KOPT-K1 (cell line): ENCODE data around the gene TIAM1.

Experiments
- H3K27ac ChIP-seq: fragments of 200-600 bp; sonication (generic); 2 replicates; pipeline ENCODE4 v1.5.1; 2016; ENCODE audit warnings: antibody characterized with exemption, mild to moderate bottlenecking, low read depth, low read length; ENCODE audit not compliant: poor library complexity, severe bottlenecking
- H3K36me3 ChIP-seq: fragments of 200-600 bp; sonication (generic); 2 replicates; pipeline ENCODE4 v1.5.1; 2017; ENCODE audit warnings: antibody characterized with exemption, mild to moderate bottlenecking, low read length, moderate library complexity; ENCODE audit not compliant: insufficient read depth
- H3K9me3 ChIP-seq: fragments of 200-600 bp; sonication (generic); 2 replicates; pipeline ENCODE4 v1.5.1; 2017; ENCODE audit warnings: antibody characterized with exemption, low read length, mild to moderate bottlenecking; ENCODE audit not compliant: insufficient read depth, poor library complexity, severe bottlenecking

The TIAM1 gene

DNA sequence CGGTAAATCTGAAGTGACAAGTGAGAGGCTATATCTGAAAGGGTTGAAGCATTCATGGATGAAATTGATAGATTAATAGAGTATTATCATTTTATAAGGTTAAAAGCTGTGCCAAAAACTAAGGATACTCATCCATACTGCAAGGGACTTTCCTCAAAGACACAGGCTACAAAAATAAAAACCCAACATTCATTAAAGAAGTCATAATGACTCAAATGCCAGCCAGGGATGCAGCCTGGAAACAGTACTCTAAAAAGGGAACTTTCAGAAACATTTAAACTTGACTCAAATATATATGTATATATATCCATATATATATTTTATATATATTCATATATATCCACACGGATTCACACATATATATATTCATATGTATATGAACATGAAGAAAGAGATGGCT lies 1.1 kb upstream of the TIAM1 start:
- Histone ChIP-seq H3K9me3 (no peaks in the 10 kb centered on the region), H3K27ac (no peak overlapping the region), H3K36me3 (no peaks in the 10 kb centered on the region)

DNA sequence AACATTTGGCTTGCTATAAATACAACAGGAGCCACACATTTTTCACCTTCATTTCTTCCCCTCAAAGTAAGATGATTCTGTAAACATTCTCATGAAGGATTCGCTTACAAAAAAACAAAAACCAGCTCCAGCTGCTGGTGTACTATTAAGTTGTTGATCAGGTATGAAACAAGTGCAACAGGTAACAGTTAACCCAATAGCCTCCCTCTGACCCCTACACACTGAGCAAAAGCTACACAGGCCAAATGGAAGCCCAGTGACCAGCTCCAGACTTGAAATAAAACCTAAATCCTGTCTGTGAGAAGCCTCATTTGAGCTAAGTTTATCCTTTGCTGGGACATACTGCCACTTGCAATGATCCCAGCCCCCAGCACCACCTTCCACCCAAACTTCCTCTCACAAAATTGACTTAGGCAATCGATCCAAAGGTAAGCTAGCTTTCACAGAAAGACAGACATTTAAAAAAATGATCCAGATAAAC lies 991 bp downstream of the TIAM1 start:
- H3K9me3 ChIP-seq: no peaks in the 10 kb centered on the region
- H3K27ac ChIP-seq: no peak overlapping the region
- H3K36me3 ChIP-seq: no peaks in the 10 kb centered on the region

DNA sequence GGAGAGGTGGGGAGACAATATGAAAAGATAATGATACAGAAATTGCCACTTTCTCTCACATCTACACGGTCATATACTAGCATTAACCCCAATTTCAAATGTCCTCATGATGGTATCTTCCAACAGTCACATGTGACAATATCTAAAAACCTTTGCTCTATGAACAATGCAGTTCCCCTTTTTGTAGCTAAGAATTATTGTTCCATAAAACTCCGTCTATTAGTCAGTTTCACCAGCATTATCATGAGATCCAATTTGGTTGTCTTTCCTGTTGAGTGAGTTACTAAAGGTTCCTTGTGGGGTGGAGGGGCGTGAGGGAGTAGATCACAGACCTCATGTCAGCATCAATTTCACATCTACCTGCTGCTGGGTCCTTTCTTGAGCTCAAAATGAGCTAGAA lies 1.7 kb downstream of the TIAM1 start:
- no peaks in the 10 kb centered on the region for H3K9me3 ChIP-seq
- no peaks in the 10 kb centered on the region for H3K36me3 ChIP-seq
- H3K27ac ChIP-seq: no peak overlapping the region

DNA sequence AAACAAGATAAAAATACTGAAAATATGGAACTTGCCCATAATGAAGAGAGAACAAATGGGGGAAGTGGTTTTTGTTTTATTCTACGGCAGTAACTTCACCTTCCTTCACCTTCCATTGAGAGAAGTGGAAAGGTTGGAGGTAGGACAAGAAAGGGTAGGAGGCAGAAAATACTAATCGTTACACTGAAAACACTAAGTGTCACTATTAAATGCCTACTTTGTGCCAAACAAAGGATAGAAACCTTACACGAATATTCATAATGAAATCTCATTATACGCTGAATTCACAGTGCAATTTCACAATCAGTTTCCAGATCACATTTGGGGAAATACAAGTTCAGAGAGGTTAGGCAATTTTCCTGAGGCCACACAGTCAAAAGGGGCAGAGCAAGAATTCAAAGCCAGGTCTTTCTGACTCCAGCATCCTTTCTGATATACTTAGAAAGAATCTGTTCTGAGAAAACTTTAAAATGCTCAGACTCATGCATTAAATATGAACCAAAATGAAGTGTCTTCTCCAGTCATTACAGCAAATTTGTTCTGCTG lies 3.0 kb downstream of the TIAM1 start:
- no peak overlapping the region for H3K27ac ChIP-seq
- H3K9me3 ChIP-seq: no peaks in the 10 kb centered on the region
- no peaks in the 10 kb centered on the region for H3K36me3 ChIP-seq

DNA sequence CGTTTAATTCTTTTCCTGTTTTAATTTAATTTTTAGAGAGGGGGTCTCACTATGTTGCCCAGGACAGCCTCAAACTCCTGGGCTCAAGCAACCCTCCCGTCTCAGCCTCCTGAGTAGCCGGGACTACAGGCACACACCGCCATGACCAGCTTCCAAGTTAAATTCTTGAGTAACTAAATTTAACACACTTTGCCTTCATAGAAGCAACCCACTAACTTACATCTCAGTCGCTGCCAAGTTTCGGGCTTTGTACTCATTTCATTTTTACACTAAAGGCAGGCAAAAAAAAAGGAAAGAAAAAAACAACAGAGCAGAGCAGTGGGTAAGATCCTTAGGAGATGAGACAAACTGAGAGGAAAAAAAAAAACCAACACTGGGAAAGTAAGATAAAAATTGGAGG lies 3.5 kb downstream of the TIAM1 start:
- no peaks in the 10 kb centered on the region for H3K36me3 ChIP-seq
- no peaks in the 10 kb centered on the region for H3K9me3 ChIP-seq
- no peak overlapping the region for H3K27ac ChIP-seq

DNA sequence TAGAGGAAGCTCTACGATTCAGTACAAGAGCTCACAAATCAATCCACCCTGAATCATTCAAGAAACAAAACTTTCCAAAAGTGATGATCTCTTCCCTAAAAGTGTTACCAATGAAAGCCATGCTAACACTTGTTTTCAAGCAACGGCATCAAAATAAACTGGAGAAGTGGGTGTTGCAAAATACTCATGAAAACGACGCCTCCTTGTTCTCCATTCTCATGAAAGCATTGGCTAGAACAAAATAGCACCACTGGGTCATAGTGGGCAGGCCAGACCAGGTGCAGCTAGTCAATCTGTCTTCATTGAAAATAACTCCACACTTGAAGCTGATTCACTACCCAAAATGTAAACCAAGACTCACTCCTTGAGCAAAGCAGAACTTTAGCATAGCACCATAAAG lies 4.3 kb downstream of the TIAM1 start:
- H3K9me3 ChIP-seq: no peaks in the 10 kb centered on the region
- H3K36me3 ChIP-seq: no peaks in the 10 kb centered on the region
- no peak overlapping the region for H3K27ac ChIP-seq

DNA sequence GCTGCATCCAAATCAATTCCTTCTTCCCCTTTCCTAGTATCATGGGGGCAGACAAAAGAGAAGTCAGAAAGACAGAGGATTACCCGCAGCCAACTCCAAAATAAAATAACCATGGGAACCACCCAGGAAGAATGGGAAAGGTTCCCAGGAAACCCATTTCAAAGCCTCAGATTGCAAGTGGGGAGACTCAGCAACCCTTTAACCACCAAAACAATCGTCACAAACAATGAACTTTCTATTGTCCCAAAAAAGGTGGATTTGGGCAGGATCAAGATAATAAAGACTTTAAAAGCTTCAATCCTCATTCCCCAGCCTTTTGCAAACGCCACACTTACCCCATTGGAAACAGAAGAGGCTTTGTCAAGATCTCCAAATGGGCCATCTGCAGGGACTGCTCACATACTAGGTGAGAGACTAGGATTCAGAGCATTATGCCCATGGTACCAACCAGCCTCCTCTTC lies 5.1 kb downstream of the TIAM1 start:
- H3K27ac ChIP-seq: no peak overlapping the region
- no peaks in the 10 kb centered on the region for H3K9me3 ChIP-seq
- H3K36me3 ChIP-seq: no peaks in the 10 kb centered on the region

DNA sequence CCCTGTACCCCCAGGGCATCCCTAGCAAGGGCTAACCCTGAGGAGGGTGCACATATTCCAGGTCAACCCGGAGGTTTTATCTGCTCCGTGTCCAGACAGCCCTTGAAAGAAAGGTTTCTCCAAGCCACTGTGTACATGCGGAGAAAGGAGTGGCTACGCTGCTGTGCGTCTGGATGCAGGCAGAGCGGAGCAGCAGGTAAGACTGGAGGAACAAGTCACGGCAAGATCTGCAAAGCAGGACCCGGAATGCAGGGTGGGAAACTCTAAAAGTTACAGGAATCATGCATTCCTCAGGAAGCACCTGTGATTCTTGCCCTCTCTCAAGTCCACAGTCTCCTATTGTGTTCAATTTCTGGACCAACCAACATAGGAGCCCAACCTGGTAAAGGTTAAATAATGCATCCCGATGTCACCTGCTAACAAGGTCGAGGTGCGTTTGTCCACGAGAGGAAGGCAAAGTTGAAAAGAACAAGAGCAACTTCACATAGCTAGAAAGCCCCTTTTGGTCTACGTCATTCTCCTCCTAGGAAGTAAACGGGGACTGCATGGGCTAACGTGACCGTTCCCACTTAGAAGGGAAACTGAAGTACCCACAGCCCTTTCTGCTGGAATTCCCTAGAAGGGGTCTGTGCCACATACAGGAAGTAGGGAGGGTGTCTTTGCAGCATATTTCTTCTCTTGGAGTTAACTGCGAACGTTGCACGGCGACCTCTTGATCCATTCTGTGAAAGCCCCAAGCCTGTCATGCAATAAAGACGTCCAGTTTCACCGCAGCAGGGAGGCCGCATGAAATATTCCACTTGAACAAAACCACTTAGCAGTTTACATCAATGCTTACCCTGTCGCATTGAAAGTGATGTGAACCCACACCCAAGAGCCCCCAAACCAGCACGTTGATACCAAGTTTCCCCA lies 5.8 kb downstream of the TIAM1 start:
- Histone ChIP-seq H3K9me3 (no peaks in the 10 kb centered on the region), H3K36me3 (no peaks in the 10 kb centered on the region), H3K27ac (no peak overlapping the region)

DNA sequence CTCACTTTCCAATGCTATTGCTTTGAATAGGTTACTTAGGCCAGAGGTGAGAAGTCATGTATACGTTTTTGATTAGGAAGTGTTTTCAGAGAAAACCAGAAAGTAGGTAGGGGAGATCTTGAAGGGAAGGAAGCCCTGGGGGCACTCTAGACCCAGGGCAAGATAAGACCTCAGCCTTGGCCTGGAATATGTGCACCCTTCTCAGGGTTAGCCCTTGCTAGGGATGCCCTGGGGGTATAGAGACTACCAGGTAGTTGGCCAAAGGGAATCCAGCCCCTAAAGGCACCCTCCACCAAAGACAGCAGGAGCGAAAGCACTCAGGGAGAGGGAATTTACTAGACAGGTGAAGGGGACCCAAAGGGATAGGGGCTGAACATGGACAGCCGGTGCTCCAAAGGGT lies 7.0 kb downstream of the TIAM1 start:
- Histone ChIP-seq H3K36me3 (no peaks in the 10 kb centered on the region), H3K9me3 (no peaks in the 10 kb centered on the region), H3K27ac (no peak overlapping the region)

DNA sequence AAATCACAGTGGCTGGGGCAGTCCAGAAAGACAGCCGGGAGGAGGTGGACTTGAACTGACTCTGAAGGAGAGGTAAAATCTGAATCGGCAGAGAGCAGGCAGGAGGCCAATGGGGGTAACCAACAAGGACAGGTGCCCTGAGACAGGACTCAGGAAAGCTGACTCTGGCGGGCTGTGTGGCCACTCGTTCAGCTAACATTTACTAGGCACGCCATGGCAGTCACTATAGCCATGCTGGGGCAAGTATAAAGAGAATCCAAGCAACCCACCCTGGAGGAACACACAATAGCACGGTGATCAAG lies 7.4 kb downstream of the TIAM1 start:
- Histone ChIP-seq H3K36me3 (no peaks in the 10 kb centered on the region), H3K27ac (no peak overlapping the region), H3K9me3 (no peaks in the 10 kb centered on the region)

DNA sequence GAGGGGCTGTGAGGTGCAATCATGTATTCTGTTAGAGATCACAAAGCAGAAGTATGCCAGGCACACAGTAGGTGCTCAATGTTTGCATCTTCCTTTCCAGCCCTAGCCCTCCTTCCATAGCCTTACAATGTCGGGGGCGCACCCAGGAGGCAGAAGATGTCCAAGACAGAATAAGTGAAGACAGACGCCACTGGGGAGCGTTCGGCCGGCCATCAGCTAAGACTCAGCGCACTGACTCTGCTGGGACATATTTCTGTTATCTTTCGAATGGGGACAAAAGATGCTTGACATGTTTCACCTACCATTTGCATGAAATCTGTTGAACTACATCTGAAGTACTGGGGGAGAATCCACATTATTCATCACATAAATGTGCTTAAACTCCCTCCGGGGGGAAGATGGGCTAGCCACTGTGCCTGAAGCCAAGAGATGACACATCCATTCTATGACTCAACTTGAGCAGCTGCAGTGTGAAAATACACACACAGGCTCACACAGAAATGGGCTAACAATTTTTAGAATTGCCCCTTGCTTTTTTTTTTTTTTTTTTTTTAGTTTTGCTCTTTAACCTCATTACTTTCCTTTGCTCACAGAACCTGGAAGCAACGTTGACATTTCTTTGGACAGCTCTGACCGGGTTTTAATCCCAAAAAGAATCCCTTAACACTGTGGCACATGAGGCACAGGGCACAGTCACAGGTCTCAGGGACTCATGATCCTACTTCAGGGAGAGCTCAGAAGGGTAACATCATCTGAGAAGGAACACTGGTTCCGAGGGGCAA lies 7.9 kb downstream of the TIAM1 start:
- Histone ChIP-seq H3K27ac (no peak overlapping the region), H3K9me3 (no peaks in the 10 kb centered on the region), H3K36me3 (no peaks in the 10 kb centered on the region)

DNA sequence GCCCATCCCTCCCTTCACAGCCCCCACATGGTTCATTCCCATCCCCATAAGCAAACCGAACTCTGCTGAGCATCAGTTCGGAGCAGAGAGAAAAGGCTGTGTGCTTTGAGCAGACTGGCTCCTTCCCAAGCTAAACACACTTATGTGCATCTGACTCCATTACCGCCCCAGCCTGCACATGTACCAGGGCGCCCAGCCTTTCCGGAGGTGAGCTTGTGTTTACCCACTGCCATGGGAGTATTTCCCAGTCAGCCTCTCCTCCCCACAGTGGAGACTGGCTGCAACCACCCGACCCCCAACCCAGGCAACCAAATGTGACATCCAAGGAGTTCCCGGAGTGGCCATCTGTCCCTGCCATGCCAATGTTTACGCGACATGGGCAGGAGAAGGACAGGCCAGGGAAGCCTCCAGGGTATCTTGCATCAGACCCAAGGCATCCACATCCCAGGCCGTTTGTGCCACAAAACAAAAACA lies 9.4 kb downstream of the TIAM1 start:
- Histone ChIP-seq H3K36me3 (no peaks in the 10 kb centered on the region), H3K27ac (no peak overlapping the region), H3K9me3 (no peaks in the 10 kb centered on the region)

DNA sequence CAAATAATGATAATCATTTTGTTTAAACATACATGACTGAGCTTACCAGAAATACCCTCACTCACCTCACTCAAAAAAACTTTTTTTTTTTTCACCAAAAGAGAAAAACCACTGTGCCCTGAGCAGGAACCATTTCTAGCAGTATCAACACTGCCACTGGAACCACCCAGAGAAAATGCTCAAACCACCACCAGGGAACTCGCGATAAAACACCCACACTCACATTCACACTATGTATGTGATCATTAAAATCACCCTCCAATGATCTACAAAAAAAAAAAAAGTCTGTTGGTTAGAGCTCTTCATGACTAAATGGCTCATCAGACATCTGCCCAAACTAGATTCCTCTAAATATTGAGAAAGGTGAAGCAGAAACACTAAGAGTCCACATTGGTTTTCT lies 11.5 kb downstream of the TIAM1 start:
- Histone ChIP-seq H3K27ac (no peak overlapping the region), H3K36me3 (no peaks in the 10 kb centered on the region), H3K9me3 (no peaks in the 10 kb centered on the region)

DNA sequence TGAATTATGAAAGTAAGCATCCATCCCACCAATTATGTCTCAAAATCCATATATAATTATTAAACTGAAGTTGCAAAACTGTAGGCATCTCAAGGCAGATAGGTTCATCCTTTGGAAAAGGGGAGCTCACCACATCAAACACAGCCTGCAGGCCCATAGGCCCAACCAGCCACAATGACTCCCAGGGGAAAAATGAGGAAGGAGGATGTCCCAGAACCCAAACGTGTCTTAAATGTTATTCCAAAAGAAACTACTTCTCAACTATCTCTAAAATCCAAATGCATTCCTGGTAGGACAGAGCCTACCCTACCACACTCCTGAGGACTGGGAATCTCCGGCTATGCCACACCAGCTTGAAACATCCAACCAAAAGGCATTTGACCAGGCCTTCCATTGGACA lies 12.8 kb downstream of the TIAM1 start:
- no peaks in the 10 kb centered on the region for H3K36me3 ChIP-seq
- no peak overlapping the region for H3K27ac ChIP-seq
- H3K9me3 ChIP-seq: no peaks in the 10 kb centered on the region

DNA sequence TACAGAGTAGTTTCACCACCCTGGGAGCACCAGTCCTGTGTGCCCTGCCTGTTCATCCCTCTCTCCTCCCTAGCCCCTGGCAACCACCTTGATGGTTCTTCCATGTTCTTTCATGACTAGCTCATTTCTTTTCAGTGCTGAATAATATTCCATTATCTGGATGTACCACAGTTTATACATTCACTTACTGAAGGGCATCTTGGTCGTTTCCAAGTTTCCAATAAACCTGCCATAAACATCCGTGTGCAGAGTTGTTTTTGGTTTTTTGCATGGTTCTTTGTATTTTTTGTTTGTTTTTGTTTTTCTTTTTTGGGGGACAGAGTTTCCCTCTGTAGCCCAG lies 13.9 kb downstream of the TIAM1 start:
- Histone ChIP-seq H3K36me3 (no peaks in the 10 kb centered on the region), H3K27ac (no peak overlapping the region), H3K9me3 (no peaks in the 10 kb centered on the region)
